Smooth muscle cell (in vitro differentiated cells): Measurements from ENCODE around the gene ZNF548. TPM values are rescaled to one million over a fixed set of nuclear protein-coding genes. Genes with fewer than 3 reads are reported as not detected.
"Not testable (repeated sequence)": the region's sequence is repeated elsewhere in the genome, so short reads cannot be mapped to it uniquely, and the experiment has no call there.

Experiments
- DNase-seq: peaks from one replicate; lab custom pipeline; 2025; ENCODE audit not compliant: unreplicated experiment; lab: John Stamatoyannopoulos, UW
- H2AFZ ChIP-seq: fragments of 200-600 bp; sonication (generic); 2 replicates; pipeline ENCODE4 v1.6.0; 2016; ENCODE audit warnings: antibody characterized with exemption, low read depth, mild to moderate bottlenecking
- H3F3A ChIP-seq: fragments of 200-600 bp; sonication (generic); 2 replicates; pipeline ENCODE4 v1.6.0; 2017; ENCODE audit warnings: antibody characterized with exemption, low read depth
- H3K27ac ChIP-seq: fragments of 200-600 bp; sonication (generic); 2 replicates; pipeline ENCODE4 v1.5.1; 2016; ENCODE audit warnings: low read depth, mild to moderate bottlenecking
- H3K27me3 ChIP-seq: fragments of 200-600 bp; sonication (generic); 2 replicates; pipeline ENCODE4 v1.6.1; 2016; ENCODE audit warnings: low read depth, mild to moderate bottlenecking
- H3K36me3 ChIP-seq: fragments of 200-600 bp; sonication (generic); 2 replicates; pipeline ENCODE4 v1.5.1; 2016; ENCODE audit warnings: low read depth
- H3K4me1 ChIP-seq: fragments of 200-600 bp; sonication (generic); 2 replicates; pipeline ENCODE4 v1.5.1; 2016; ENCODE audit warnings: low read depth
- H3K4me2 ChIP-seq: fragments of 200-600 bp; sonication (generic); 2 replicates; pipeline ENCODE4 v1.6.0; 2016; ENCODE audit warnings: mild to moderate bottlenecking
- H3K4me3 ChIP-seq: fragments of 200-600 bp; sonication (generic); 2 replicates; pipeline ENCODE4 v1.5.1; 2016; ENCODE audit warnings: mild to moderate bottlenecking
- H3K79me2 ChIP-seq: fragments of 200-600 bp; sonication (generic); 2 replicates; pipeline ENCODE4 v1.6.0; 2016; ENCODE audit warnings: low read depth, mild to moderate bottlenecking
- H3K9ac ChIP-seq: fragments of 200-600 bp; sonication (generic); 2 replicates; pipeline ENCODE4 v1.6.0; 2016; ENCODE audit warnings: low read depth
- H3K9me3 ChIP-seq: fragments of 200-600 bp; sonication (generic); replicated peaks from 2 replicates; pipeline ENCODE4 v1.5.1; 2016; ENCODE audit warnings: low read depth
- H4K20me1 ChIP-seq: fragments of 200-600 bp; sonication (generic); 2 replicates; pipeline ENCODE4 v1.6.0; 2016; ENCODE audit warnings: low read depth
- WGBS: methylation state at CpG from one replicate; pipeline ENCODE4 v1.1.7; 2016; ENCODE audit warnings: low lambda C conversion rate; 5-methylcytosine and 5-hydroxymethylcytosine counted together
- polyA plus RNA-seq: library from polyadenylated mRNA; unstranded; fragments of >200 nt; fragmentation: Nextera tagmentation; extraction: Ambion mirVana; gene quantifications from 2 replicates; pipeline ENCODE4 v1.2.1, GENCODE V29; 2016
- total RNA-seq: library from RNA; depleted of rRNA; stranded (reverse); fragments of >200 nt; gene quantifications from 2 replicates; pipeline ENCODE4 v1.2.3, GENCODE V29; 2014
- TF ChIP-seq, protein P1 (sequence below): fragments of 200-600 bp; sonication (generic); IDR thresholded peaks from 2 replicates; pipeline ENCODE4 v1.5.1; 2017; ENCODE audit warnings: borderline replicate concordance, mild to moderate bottlenecking, antibody characterized with exemption; ENCODE audit not compliant: insufficient read depth, poor library complexity, severe bottlenecking

The ZNF548 gene
- total and polyA plus RNA-seq, 2 experiments from 2014 or later = 13.1 to 27.3 TPM

DNA sequence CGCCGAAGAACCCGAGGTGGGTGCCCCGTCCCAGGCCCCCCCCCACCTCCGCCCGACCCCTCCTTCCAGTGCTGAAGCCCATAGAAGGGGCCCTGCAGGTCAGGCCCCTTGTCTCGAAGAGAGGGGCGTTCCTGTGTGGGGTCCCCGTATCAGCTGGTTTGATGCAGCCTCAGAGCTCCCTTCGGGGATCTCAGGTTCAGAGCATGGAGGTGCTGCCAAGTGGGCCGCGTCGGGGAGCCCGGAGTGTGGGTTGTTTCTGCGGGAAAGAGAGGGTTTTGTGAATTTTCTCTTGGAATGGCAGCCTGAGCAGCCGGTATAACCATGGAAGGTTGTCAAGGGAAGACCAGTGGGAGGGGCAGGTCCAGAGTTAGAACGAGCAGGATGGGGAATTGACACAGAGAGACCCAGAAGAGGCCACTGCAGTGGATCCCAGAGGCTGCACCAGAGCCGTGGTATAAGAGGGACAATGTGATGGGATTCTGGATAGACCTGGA is 25.9 kb upstream of the ZNF548 start:
- H3K4me3 ChIP-seq = peak overlapping the region; percentile 85
- DNase-seq = no peak
- H3K4me2 ChIP-seq = peak overlapping the region; percentile 96
- H3F3A ChIP-seq = peaks cover 7% of the 10 kb centered on the region
- H2AFZ ChIP-seq = peak overlapping the region; percentile 39
- peak overlapping the region; percentile 94 for H3K27ac ChIP-seq
- TF ChIP-seq, protein P1, sequence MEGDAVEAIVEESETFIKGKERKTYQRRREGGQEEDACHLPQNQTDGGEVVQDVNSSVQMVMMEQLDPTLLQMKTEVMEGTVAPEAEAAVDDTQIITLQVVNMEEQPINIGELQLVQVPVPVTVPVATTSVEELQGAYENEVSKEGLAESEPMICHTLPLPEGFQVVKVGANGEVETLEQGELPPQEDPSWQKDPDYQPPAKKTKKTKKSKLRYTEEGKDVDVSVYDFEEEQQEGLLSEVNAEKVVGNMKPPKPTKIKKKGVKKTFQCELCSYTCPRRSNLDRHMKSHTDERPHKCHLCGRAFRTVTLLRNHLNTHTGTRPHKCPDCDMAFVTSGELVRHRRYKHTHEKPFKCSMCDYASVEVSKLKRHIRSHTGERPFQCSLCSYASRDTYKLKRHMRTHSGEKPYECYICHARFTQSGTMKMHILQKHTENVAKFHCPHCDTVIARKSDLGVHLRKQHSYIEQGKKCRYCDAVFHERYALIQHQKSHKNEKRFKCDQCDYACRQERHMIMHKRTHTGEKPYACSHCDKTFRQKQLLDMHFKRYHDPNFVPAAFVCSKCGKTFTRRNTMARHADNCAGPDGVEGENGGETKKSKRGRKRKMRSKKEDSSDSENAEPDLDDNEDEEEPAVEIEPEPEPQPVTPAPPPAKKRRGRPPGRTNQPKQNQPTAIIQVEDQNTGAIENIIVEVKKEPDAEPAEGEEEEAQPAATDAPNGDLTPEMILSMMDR = no peak
- no peaks in the 10 kb centered on the region for H4K20me1 ChIP-seq
- H3K9ac ChIP-seq = peak overlapping the region; percentile 97
- peaks cover 28% of the 10 kb centered on the region for H3K79me2 ChIP-seq
- H3K27me3 ChIP-seq = no peaks in the 10 kb centered on the region
- H3K36me3 ChIP-seq = no peaks in the 10 kb centered on the region
- H3K4me1 ChIP-seq = peaks cover 8% of the 10 kb centered on the region
- no peaks in the 10 kb centered on the region for H3K9me3 ChIP-seq
- WGBS = 3% methylated on average over 17 of the region's 18 CpGs

GRCh38 chr19:57366776-57367175 is 22.9 kb upstream of the ZNF548 start:
- no peak overlapping the region for H3K9ac ChIP-seq
- H3K4me3 ChIP-seq = no peak overlapping the region
- H4K20me1 ChIP-seq = no peaks in the 10 kb centered on the region
- TF ChIP-seq, protein P1 = no peak
- 97% methylated on average over 2 of the region's 2 CpGs for WGBS
- peaks cover 8% of the 10 kb centered on the region for H3K4me1 ChIP-seq
- no peak overlapping the region for H2AFZ ChIP-seq
- no peaks in the 10 kb centered on the region for H3F3A ChIP-seq
- H3K27me3 ChIP-seq = no peaks in the 10 kb centered on the region
- H3K36me3 ChIP-seq = peaks cover under 1% of the 10 kb centered on the region
- H3K4me2 ChIP-seq = no peak overlapping the region
- H3K79me2 ChIP-seq = peaks cover 28% of the 10 kb centered on the region
- DNase-seq = no peak
- H3K9me3 ChIP-seq = no peaks in the 10 kb centered on the region
- H3K27ac ChIP-seq = no peak overlapping the region

- TF ChIP-seq, protein P1 = no peak
- WGBS = 96% methylated on average over 6 of the region's 6 CpGs
Observed at GRCh38 chr19:57374179-57374578, 15.5 kb upstream of the ZNF548 start.

DNA sequence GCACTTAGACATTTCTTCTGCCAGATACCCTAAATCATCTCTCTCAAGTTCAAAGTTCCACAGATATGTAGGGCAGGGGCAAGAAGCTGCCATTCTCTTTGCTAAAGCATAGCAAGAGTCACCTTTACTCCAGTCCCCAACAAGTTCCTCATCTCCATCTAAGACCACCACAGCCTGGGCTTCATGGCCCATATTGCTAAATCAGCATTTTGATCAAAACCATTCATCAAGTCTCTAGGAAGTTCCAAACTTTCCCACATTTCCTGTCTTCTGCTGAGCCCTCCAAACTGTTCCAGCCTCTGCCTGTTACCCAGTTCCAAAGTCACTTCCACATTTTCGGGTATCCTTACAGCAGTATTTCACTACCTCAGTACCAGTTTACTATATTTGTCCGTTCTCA is 15.0 kb upstream of the ZNF548 start:
- H3F3A ChIP-seq, H2AFZ ChIP-seq, H3K27me3 ChIP-seq, H3K4me1 ChIP-seq, H4K20me1 ChIP-seq, H3K4me3 ChIP-seq, H3K9ac ChIP-seq, H3K4me2 ChIP-seq, H3K27ac ChIP-seq, H3K79me2 ChIP-seq, DNase-seq: not testable (repeated sequence)
- H3K36me3 ChIP-seq = peaks cover 27% of the 10 kb centered on the region
- H3K9me3 ChIP-seq = peaks cover 19% of the 10 kb centered on the region
- WGBS = 100% methylated on average over 2 of the region's 2 CpGs

More at GRCh38 chr19:57374179-57374578, 15.5 kb upstream of the ZNF548 start:
- Histone ChIP-seq H3K27ac (no peak overlapping the region), H3K27me3 (no peaks in the 10 kb centered on the region), H4K20me1 (no peaks in the 10 kb centered on the region), H3K9ac (no peak overlapping the region), H3K79me2 (no peaks in the 10 kb centered on the region), H3K4me3 (no peak overlapping the region), H2AFZ (no peak overlapping the region), H3K4me1 (no peaks in the 10 kb centered on the region), H3K9me3 (peaks cover 19% of the 10 kb centered on the region), H3F3A (no peaks in the 10 kb centered on the region), H3K4me2 (no peak overlapping the region), H3K36me3 (peaks cover 27% of the 10 kb centered on the region)
- no peak for DNase-seq
